HG03575 (cell line): ENCODE data around the gene PHF3.
"Not testable (repeated sequence)": the region's sequence is repeated elsewhere in the genome, so short reads cannot be mapped to it uniquely, and the experiment has no call there.

Experiments used
- ATAC-seq: cut with Tn5 transposase; IDR thresholded peaks from one replicate; pipeline ENCODE4 v1.9.1; 2021; ENCODE audit not compliant: unreplicated experiment, insufficient number of reproducible peaks, low FRiP score; ENCODE audit errors: extremely low read depth

PHF3 gene

GRCh38 chr6:63689421-63689820 is 53.8 kb downstream of the PHF3 start:
- ATAC-seq = no peak

- no peak for ATAC-seq
Measured at GRCh38 chr6:63690221-63690620, 54.6 kb downstream of the PHF3 start.

DNA sequence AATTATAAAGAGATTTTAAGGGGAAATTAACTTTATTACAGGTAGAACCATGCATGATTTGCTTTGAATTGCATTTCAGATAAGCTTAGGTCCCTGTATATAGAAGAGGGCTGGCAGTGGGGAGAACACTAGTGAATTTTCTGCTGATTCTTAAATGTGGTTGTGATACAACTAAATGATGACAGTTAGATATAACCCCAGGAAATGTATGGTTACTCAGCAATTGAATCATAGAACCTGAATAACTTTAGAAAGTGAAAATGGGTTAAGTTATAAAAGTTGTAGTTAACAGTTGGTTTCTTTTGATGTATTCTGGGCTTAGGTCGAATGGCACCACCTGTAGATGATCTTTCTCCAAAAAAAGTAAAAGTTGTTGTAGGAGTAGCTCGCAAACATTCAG is 70.1 kb downstream of the PHF3 start:
- no peak for ATAC-seq

- ATAC-seq = no peak
Measured at GRCh38 chr6:63706630-63707029, 71.0 kb downstream of the PHF3 start.

- no peak for ATAC-seq
Measured at GRCh38 chr6:63708631-63709030, 73.0 kb downstream of the PHF3 start.

- no peak for ATAC-seq
Measured at GRCh38 chr6:63709148-63709547, 73.5 kb downstream of the PHF3 start.

GRCh38 chr6:63713332-63713731 is 77.7 kb downstream of the PHF3 start:
- no peak for ATAC-seq

DNA sequence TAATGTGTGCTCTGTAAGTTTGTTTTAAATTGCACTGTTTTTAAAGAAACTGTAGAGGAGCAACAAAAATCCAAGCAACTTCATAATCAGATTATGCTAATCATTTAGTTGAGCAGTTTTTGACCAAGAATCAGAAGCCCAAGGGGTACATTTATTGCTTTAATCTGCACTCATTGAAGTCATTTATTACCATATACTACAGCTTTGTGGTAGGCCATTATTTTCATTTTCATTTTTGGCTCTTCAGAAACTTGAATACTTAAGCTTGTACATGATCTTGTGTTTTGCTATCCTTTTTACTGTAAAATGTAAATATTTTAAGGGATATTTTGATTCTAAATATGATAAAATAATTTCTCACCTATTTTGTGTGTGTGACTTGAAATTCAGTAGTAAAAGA is 78.5 kb downstream of the PHF3 start:
- ATAC-seq = no peak

DNA sequence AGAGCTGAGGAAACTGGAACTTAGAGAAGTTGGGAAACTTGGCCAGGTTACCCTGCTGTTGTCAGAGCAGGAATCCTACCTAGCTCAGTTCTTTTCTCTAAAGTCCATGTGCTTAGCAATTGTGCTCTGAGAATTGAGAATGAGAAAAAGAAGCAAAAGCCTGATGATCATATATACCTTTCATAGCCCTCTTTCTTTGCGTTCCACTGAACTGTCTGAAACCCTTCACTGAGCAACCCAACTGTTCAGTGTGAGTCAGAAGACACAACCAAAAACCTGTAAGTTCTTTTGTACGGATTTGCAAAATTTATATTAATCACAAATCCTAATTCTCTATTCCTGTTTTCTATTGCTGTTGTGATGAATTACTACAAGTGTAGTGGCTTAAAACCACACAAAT is 80.6 kb downstream of the PHF3 start:
- no peak for ATAC-seq

- ATAC-seq = no peak
Measured at GRCh38 chr6:63721181-63721580, 85.6 kb downstream of the PHF3 start.

DNA sequence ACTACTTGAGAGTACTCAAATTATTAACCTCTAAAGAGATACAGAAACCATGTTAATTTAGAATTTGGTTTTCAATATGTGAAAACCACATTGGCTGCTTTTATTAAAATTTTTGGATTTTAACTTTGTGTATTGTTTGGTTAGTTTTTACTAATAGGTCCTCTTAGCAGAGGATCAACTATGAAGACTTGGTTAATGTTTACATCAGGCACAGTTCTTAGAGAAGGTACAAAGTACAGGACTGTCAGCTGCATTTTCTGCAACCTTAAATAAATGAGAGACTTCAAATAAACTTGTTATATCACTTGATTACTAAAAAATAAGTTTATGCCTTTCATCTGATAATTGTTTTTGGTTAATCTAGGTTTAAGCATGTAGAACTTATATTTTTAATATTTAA is 89.1 kb downstream of the PHF3 start:
- ATAC-seq = no peak

- ATAC-seq = no peak
Measured at GRCh38 chr6:63730311-63730710, 94.7 kb downstream of the PHF3 start.

DNA sequence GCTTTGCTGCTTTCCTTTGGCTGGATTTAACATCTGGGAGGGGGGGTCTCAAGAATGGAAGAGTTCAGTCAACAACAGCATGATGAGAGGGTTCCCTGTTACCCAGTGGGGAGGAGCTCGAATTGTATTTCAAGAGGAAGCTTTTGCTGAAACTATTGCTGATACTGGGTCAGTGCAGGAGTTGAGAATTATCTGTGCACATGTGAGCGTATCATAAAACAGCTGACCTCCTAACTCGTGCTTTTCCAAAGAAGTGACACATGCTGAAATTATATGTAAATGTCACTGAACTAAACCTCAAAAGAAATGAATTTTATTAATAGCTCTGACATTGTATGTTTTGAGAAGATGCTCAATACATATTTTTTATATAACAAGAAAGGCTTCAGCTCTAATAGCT is 96.3 kb downstream of the PHF3 start:
- no peak for ATAC-seq

GRCh38 chr6:63732336-63732735 is 96.7 kb downstream of the PHF3 start:
- no peak for ATAC-seq

GRCh38 chr6:63734923-63735322 is 99.3 kb downstream of the PHF3 start:
- no peak for ATAC-seq

DNA sequence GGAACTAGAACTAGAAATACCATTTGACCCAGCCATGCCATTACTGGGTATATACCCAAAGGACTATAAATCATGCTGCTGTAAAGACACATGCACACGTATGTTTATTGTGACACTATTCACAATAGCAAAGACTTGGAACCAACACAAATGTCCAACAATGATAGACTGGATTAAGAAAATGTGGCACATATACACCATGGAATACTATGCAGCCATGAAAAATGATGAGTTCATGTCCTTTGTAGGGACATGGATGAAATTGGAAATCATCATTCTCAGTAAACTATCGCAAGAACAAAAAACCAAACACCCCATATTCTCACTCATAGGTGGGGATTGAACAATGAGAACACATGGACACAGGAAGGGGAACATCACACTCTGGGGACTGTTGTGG is 102.6 kb downstream of the PHF3 start:
- not testable (repeated sequence) for ATAC-seq

DNA sequence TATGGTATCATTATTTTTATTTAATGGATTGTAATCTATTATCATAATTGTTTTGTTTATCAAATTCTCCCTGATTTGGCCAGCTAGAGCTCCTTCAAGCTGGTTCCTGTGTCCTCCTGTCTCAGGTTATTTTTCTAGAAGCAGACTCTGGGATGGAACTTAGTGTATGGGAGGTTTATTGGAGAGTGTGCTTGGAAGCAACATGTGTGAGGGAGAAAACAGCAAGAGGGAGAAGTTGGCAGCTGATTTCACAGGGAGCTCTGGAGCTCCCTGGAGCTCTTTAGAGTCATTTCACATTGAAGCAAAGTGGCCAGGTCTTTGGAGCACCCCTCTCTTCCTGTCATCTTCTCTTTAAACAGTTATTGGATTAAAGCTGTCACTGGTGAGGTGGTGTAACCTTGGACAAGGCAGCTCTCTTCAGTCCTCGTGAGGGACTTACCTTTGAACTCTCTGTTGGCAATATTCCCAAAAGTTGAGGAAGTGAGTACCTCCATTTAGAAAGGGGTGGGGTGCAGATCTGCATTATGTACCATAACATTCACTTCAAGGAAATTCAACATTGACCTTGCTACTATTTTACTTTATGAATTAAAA is 103.6 kb downstream of the PHF3 start:
- no peak for ATAC-seq

- ATAC-seq = no peak
Measured at GRCh38 chr6:63740709-63741108, 105.1 kb downstream of the PHF3 start.

GRCh38 chr6:63742060-63742459 is 106.5 kb downstream of the PHF3 start:
- no peak for ATAC-seq

DNA sequence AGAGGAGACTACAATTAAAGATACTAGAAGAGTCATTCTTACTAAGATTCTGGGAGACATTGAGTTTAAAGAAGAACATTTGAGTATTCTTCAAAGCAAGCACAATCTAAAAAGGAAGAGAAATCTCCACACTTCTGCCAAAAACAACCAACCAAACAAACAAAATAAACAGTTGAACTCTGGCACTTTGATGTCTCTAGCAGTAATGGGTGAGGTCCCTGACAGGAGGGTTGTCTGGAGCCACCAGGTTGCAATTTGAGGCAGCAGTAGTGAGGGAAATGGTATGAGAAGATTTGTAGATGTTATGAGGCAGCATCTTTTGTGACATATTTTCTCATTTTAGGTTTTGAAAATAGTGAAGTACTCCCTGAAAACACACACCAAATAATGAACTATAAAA is 108.1 kb downstream of the PHF3 start:
- ATAC-seq = no peak

DNA sequence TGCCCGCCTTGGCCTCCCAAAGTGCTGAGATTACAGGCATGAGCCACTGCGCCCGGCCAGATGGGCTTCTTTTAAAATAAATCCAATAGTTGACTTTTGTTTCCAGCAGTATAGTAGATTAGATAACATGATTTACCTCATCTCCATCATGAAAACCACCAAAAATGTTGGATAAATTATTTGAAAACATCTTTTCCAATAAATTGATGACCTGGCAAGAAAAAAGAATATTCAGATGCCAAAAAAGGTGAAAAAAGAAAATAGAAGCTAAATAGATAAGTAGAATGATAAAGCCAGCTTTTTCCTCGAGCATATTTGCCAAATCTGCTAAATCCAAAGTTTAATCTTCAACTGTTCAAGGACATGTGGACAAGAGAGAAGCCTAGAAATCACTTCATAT is 109.2 kb downstream of the PHF3 start:
- no peak for ATAC-seq

DNA sequence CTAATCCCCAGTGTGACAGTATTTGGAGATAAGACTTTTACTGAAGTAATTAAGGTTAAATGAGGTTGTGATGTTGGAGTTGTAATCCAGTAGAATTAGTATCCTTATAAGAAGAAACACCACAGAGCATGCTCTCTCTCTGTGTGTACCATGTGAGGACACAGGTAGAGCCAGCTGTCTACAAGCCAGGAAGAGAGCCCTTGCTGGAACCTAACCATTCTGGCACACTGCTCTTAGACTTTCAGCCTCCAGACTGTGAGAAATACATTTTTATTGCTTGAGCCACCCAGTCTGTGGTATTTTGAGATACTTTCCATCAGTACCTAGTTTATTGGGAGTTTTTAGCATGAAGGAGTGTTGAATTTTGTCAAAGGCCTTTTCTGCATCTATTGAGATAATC is 110.2 kb downstream of the PHF3 start:
- no peak for ATAC-seq
